Endothelial cell of umbilical vein (primary cell): Measurements from ENCODE around the gene CDIP1. TPM values are rescaled to one million over a fixed set of nuclear protein-coding genes. Genes with fewer than 3 reads are reported as not detected.
A peak's percentile ranks its signal among the peaks of the same experiment; 100 is the strongest.

Source experiments
- BruUV-seq: library from RNA; stranded (reverse); fragments of 400-500 nt; replicated peaks from 2 replicates; lab custom pipeline; 2021; lab: Mats Ljungman, UMichigan
- CTCF ChIA-PET: fragments of 300-600, 350-600 bp; sonication (Branson Sonifier 250); formaldehyde crosslinking; loops from one replicate; lab custom pipeline; 2021; ENCODE audit warnings: antibody characterized with exemption, inconsistent platforms; lab: Charles Lee
- POLR2A ChIA-PET: fragments of 300-600, 350-600 bp; sonication (Branson Sonifier 250); formaldehyde crosslinking; loops from one replicate; lab custom pipeline; 2021; ENCODE audit warnings: antibody characterized with exemption, inconsistent platforms; lab: Charles Lee
- DNase-seq: peaks from one replicate; pipeline ENCODE4 v3.0.0-alpha.2; 2011; ENCODE audit warnings: low read depth, low spot score
- FAIRE-seq: peaks from 2 replicates; lab custom pipeline; 2011; peaks lifted over from hg19 to GRCh38; lab: Jason Lieb, UNC
- H2AFZ ChIP-seq: 2 replicates; pipeline ENCODE4 v1.6.0; 2012; ENCODE audit warnings: low read depth, low read length, control low read depth, inconsistent platforms
- H3K27ac ChIP-seq: 2 replicates; pipeline ENCODE4 v1.5.1; 2011; ENCODE audit warnings: low read depth, mild to moderate bottlenecking, control low read depth, low read length, moderate library complexity; ENCODE audit not compliant: insufficient read depth
- H3K27me3 ChIP-seq, 2 experiments: 2 replicates each; pipeline versions ENCODE4 v1.6.0 to v1.6.1; 2011; ENCODE audit warnings: low read length in 2 of 2, mixed read lengths in 1 of 2; ENCODE audit not compliant: control insufficient read depth in 2 of 2, insufficient read depth in 2 of 2
- H3K36me3 ChIP-seq, 2 experiments: 2 replicates in 1 of 2; 3 replicates in 1 of 2; pipeline ENCODE4 v1.5.1; 2011; ENCODE audit warnings: low read length in 2 of 2, mild to moderate bottlenecking in 1 of 2, moderate library complexity in 1 of 2; ENCODE audit not compliant: control insufficient read depth in 2 of 2, insufficient read depth in 2 of 2; ENCODE audit errors: extremely low read depth in 1 of 2
- H3K4me1 ChIP-seq: 3 replicates; pipeline ENCODE4 v1.5.1; 2011; ENCODE audit warnings: mild to moderate bottlenecking, low read length; ENCODE audit not compliant: control insufficient read depth, insufficient read depth; ENCODE audit errors: extremely low read depth
- H3K4me2 ChIP-seq: 2 replicates; pipeline ENCODE4 v1.6.1; 2011; ENCODE audit warnings: low read length, control low read depth, mixed read lengths; ENCODE audit not compliant: insufficient read depth
- H3K4me3 ChIP-seq, 3 experiments: fragments of 200-600 bp in 1 of 3; sonication (generic), shearing (Covaris generic) in 1 of 3; replicated peaks in 1 of 3; 2 replicates each; pipeline ENCODE4 v1.5.1; 2011 to 2016; ENCODE audit warnings: control low read depth in 3 of 3, low read length in 3 of 3, mild to moderate bottlenecking in 2 of 3, inconsistent platforms in 1 of 3, low read depth in 1 of 3, moderate library complexity in 1 of 3; ENCODE audit not compliant: insufficient read depth in 1 of 3
- H3K79me2 ChIP-seq: 2 replicates; pipeline ENCODE4 v1.6.0; 2012; ENCODE audit warnings: low read length, inconsistent platforms; ENCODE audit not compliant: control insufficient read depth, insufficient read depth
- H3K9ac ChIP-seq: replicated peaks from 2 replicates; pipeline ENCODE3; 2011; ENCODE audit warnings: low read length, control low read depth; ENCODE audit not compliant: insufficient read depth; ENCODE audit errors: extremely low read depth
- H3K9me1 ChIP-seq: replicated peaks from 3 replicates; pipeline ENCODE4 v1.6.0; 2011; ENCODE audit warnings: mild to moderate bottlenecking, low read length; ENCODE audit not compliant: control insufficient read depth, insufficient read depth; ENCODE audit errors: extremely low read depth
- H3K9me3 ChIP-seq: replicated peaks from 2 replicates; pipeline ENCODE4 v1.5.1; 2012; ENCODE audit warnings: low read length, inconsistent platforms; ENCODE audit not compliant: control insufficient read depth, insufficient read depth
- H4K20me1 ChIP-seq: replicated peaks from 2 replicates; pipeline ENCODE3; 2011; ENCODE audit warnings: mild to moderate bottlenecking, low read length; ENCODE audit not compliant: control insufficient read depth, insufficient read depth; ENCODE audit errors: extremely low read depth
- EZH2 ChIP-seq: IDR thresholded peaks from 2 replicates; pipeline ENCODE4 v1.6.1; 2012; ENCODE audit warnings: borderline replicate concordance, low read depth, mild to moderate bottlenecking, moderate library complexity, low read length, inconsistent platforms; ENCODE audit not compliant: severe bottlenecking
- FOS ChIP-seq: IDR thresholded peaks from 2 replicates; pipeline ENCODE4 v1.6.1; 2011; ENCODE audit warnings: mild to moderate bottlenecking, low read length, moderate library complexity, borderline replicate concordance; ENCODE audit not compliant: insufficient read depth
- GATA2 ChIP-seq: IDR thresholded peaks from 2 replicates; pipeline ENCODE4 v1.7.0; 2011; ENCODE audit warnings: low read depth, mild to moderate bottlenecking, moderate library complexity, mixed read lengths, low read length; ENCODE audit not compliant: insufficient read length, insufficient read depth
- JUN ChIP-seq: IDR thresholded peaks from 2 replicates; pipeline ENCODE4 v1.6.1; 2011; ENCODE audit warnings: borderline replicate concordance, low read depth; ENCODE audit not compliant: insufficient read length, insufficient read depth
- MYC ChIP-seq: IDR thresholded peaks from one replicate; pipeline ENCODE4 v1.6.1; 2011; ENCODE audit warnings: mild to moderate bottlenecking, low read depth, low read length
- POLR2A ChIP-seq: IDR thresholded peaks from 2 replicates; pipeline ENCODE4 v1.6.1; 2012; ENCODE audit warnings: low read depth, mild to moderate bottlenecking, control low read depth, low read length
- POLR2AphosphoS5 ChIP-seq: IDR thresholded peaks from 2 replicates; pipeline ENCODE4 v1.6.1; 2012; ENCODE audit warnings: low read depth, mild to moderate bottlenecking, control low read depth, low read length, moderate library complexity; ENCODE audit not compliant: insufficient read depth
- dilution Hi-C: fragments of 300-500 bp; cut with MboI; formaldehyde crosslinking; loops from one replicate; pipeline ENCODE4 v1.15.0; 2019; ENCODE audit warnings: low sequenced_read_pairs; ENCODE audit not compliant: extremely low pct_ligation_motif_present
- intact Hi-C: fragments of 100-400 bp; cut with micrococcal nuclease; formaldehyde crosslinking; loops from one replicate; pipeline ENCODE4 v1.10.0; 2022
- polyA plus RNA-seq, 4 experiments: library from polyadenylated mRNA; depleted of rRNA in 3 of 4; stranded (reverse) in 3 of 4; unstranded in 1 of 4; fragments of >200 nt; gene quantifications; 2 replicates each; pipeline versions ENCODE4 v1.2.1 to v1.2.3, GENCODE V29; 2011 to 2012; ENCODE audit warnings: missing spikeins in 1 of 4
- total RNA-seq: library from RNA; stranded (reverse); gene quantifications from 2 replicates; pipeline ENCODE4 v1.2.3, GENCODE V29; 2021
- TF ChIP-seq, protein P1 (sequence below): IDR thresholded peaks from 2 replicates; pipeline ENCODE4 v1.6.1; 2011; ENCODE audit not compliant: insufficient read depth, insufficient read length
- TF ChIP-seq, protein P2 (sequence below), 2 donors: IDR thresholded peaks; 1 replicate in 1 of 2; 2 replicates in 1 of 2; pipeline ENCODE4 v1.5.1; 2011; ENCODE audit warnings: low read length in 2 of 2, mild to moderate bottlenecking in 2 of 2, moderate library complexity in 2 of 2, control low read depth in 1 of 2, inconsistent platforms in 1 of 2, low read depth in 1 of 2; ENCODE audit not compliant: insufficient read depth in 1 of 2; ENCODE audit errors: extremely low read depth in 1 of 2

CDIP1 gene
- total and polyA plus RNA-seq, 2 donors (not counting 3 experiments of a cell fraction or from before 2014, with no cell fraction given): 33.9 to 37.4 TPM

DNA sequence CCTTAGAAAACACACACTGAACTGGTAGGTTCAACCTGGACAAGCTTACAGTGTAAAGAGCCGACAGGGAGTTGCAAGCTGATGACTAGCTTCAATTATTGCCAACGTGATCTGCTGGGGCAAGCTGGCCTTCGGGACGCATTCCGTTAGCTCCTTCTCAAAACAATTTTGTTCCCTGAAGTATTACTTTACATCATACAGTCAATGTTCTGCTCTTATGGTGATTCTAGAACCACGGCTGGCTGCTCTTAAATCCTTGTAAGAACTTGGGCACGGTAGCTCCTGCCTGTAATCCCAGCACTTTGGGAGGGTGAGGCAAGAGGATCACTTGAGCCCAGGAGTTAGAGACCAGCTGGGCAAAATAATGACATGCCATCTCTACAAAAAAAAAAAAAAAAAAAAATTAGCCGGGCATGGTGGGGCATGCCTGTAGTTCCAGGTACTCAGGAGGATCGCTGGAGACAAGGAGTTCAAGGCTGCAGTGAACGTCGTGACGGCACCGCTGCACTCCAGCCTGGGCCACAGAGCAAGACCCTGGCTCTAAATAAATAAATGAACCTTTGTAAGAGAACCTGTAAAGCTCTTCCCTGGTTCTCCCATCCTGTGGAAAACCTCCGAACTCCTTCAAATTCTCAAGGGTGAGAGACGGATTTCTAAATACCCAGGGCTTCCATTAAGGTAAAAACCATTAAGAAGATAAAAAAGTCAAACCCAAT lies 2.0 kb downstream of the CDIP1 start:
- H2AFZ ChIP-seq: no peak overlapping the region
- no TSS peak for BruUV-seq
- H3K9me1 ChIP-seq: no peaks in the 10 kb centered on the region
- POLR2A ChIA-PET: no interaction called here
- TF ChIP-seq MYC: no peak
- TF ChIP-seq JUN: no peak
- TF ChIP-seq, protein P1, sequence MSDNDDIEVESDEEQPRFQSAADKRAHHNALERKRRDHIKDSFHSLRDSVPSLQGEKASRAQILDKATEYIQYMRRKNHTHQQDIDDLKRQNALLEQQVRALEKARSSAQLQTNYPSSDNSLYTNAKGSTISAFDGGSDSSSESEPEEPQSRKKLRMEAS: no peak
- no peak for TF ChIP-seq EZH2
- no peak for TF ChIP-seq GATA2
- no peak for TF ChIP-seq POLR2AphosphoS5
- TF ChIP-seq, protein P2, sequence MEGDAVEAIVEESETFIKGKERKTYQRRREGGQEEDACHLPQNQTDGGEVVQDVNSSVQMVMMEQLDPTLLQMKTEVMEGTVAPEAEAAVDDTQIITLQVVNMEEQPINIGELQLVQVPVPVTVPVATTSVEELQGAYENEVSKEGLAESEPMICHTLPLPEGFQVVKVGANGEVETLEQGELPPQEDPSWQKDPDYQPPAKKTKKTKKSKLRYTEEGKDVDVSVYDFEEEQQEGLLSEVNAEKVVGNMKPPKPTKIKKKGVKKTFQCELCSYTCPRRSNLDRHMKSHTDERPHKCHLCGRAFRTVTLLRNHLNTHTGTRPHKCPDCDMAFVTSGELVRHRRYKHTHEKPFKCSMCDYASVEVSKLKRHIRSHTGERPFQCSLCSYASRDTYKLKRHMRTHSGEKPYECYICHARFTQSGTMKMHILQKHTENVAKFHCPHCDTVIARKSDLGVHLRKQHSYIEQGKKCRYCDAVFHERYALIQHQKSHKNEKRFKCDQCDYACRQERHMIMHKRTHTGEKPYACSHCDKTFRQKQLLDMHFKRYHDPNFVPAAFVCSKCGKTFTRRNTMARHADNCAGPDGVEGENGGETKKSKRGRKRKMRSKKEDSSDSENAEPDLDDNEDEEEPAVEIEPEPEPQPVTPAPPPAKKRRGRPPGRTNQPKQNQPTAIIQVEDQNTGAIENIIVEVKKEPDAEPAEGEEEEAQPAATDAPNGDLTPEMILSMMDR (IDR thresholded peaks at IDR 0.05; ENCODE audit: extremely low read depth in 1 of 2, insufficient read depth in 1 of 2, low read depth in 1 of 2, low read length in 2 of 2): no peak
- TF ChIP-seq POLR2A: no peak
- no peak for TF ChIP-seq FOS
- intact Hi-C loops: loop anchor here (2.0 to 5.0 kb wide), 2 partner anchors 14 to 76 kb away; partner anchors contain the start of gene UBALD1
- H3K9ac ChIP-seq: no peak overlapping the region
- H3K4me2 ChIP-seq: no peak overlapping the region
- peaks cover 0 to 2% of the 10 kb centered on the region in 2 experiments for H3K27me3 ChIP-seq
- H3K27ac ChIP-seq: no peak overlapping the region
- CTCF ChIA-PET: interaction anchor here (1.0 to 1.7 kb wide), 8 partner anchors 12 to 77 kb away, joined by 3 to 8 read pairs (median 4); partner anchors contain the start of gene C16orf96
- H3K4me1 ChIP-seq: peaks cover 4% of the 10 kb centered on the region
- FAIRE-seq (peak; percentile 48), DNase-seq (no peak)
- no peaks in the 10 kb centered on the region for H4K20me1 ChIP-seq
- no peaks in the 10 kb centered on the region for H3K9me3 ChIP-seq
- peaks cover 0 to 6% of the 10 kb centered on the region in 2 experiments for H3K36me3 ChIP-seq
- no peaks in the 10 kb centered on the region for H3K79me2 ChIP-seq
- H3K4me3 ChIP-seq: no peak overlapping the region
- dilution Hi-C loops: no loop called here
